K562 (cell line): ENCODE measurements around the gene RPS2. TPM values are rescaled to one million over a fixed set of nuclear protein-coding genes. Genes with fewer than 3 reads are reported as not detected.

Experiments
- BMI1 ChIP-seq: fragments of 150-350 bp; IDR thresholded peaks from 2 replicates; pipeline ENCODE4 v1.6.1; 2014; ENCODE audit warnings: low read length
- CREM ChIP-seq: IDR thresholded peaks from 2 replicates; pipeline ENCODE4 v1.6.1; 2014; ENCODE audit warnings: antibody characterized with exemption, low read depth
- FUS ChIP-seq: fragments of 200-400 bp; formaldehyde crosslinking; optimal IDR thresholded peaks from 2 replicates; pipeline ENCODE3; 2017; ENCODE audit warnings: low read depth, low read length
- GABPB1 ChIP-seq: sonication (generic); formaldehyde crosslinking; IDR thresholded peaks from 2 replicates; pipeline ENCODE4 v1.8.0; 2022; ENCODE audit warnings: mild to moderate bottlenecking, missing genetic modification reagents
- GATAD2A ChIP-seq: fragments of 450-650 bp; IDR thresholded peaks from 2 replicates; pipeline ENCODE4 v1.6.1; 2017
- SPI1 ChIP-seq: IDR thresholded peaks from 2 replicates; pipeline ENCODE4 v1.6.1; 2011; ENCODE audit warnings: low read depth, low read length, control low read depth, borderline replicate concordance
- TBP ChIP-seq: optimal IDR thresholded peaks from 2 replicates; pipeline ENCODE3; 2011; ENCODE audit warnings: low read depth, low read length, improper control_type of control experiment
- TEAD1 ChIP-seq, 2 experiments: fragments of 450-650 bp in 1 of 2; sonication (generic) in 1 of 2; formaldehyde crosslinking; IDR thresholded peaks; 2 replicates each; pipeline versions ENCODE4 v1.4.0 to v1.8.0; 2020 to 2022; ENCODE audit warnings: mild to moderate bottlenecking in 2 of 2, missing genetic modification reagents in 1 of 2
- ZBTB1 ChIP-seq: sonication (generic); formaldehyde crosslinking; IDR thresholded peaks from 2 replicates; pipeline ENCODE4 v1.8.1; 2023; ENCODE audit warnings: missing genetic modification reagents, low read depth, mild to moderate bottlenecking, borderline replicate concordance
- ZZZ3 ChIP-seq: fragments of 450-650 bp; IDR thresholded peaks from 2 replicates; pipeline ENCODE4 v1.6.1; 2016; ENCODE audit warnings: antibody characterized with exemption, mild to moderate bottlenecking, moderate library complexity
- polyA plus RNA-seq, 8 experiments: library from polyadenylated mRNA; depleted of rRNA in 4 of 8; stranded (reverse) in 5 of 8; unstranded in 3 of 8; fragments of >200 nt; fragmentation: Nextera tagmentation in 2 of 8; fragmentation: Illumina TruSeq in 1 of 8; extraction: Ambion mirVana in 2 of 8; extraction: Trizol in 1 of 8; gene quantifications; 2 replicates each; pipeline versions ENCODE4 v1.2.1 to v1.2.3, GENCODE V29; 2011 to 2014; ENCODE audit warnings: inconsistent platforms in 1 of 8, missing spikeins in 1 of 8
- total RNA-seq, 7 experiments: library from RNA; depleted of rRNA in 6 of 7; stranded (reverse); fragments of >200 nt in 6 of 7; fragmentation: Illumina TruSeq in 2 of 7; extraction: Trizol in 2 of 7; gene quantifications; 2 replicates each; pipeline versions ENCODE4 v1.2.1 to v1.2.3, GENCODE V29; 2011 to 2021; ENCODE audit warnings: low replicate concordance in 1 of 7
- TF ChIP-seq, protein P1 (sequence below): fragments of 450-650 bp; IDR thresholded peaks from 2 replicates; pipeline ENCODE4 v1.6.1; 2017; ENCODE audit warnings: antibody characterized with exemption
- TF ChIP-seq, protein P2 (sequence below), 2 experiments: fragments of 450-650 bp; IDR thresholded peaks; 2 replicates each; pipeline ENCODE4 v1.6.1; 2016; ENCODE audit warnings: mild to moderate bottlenecking in 2 of 2, borderline replicate concordance in 1 of 2, low read depth in 1 of 2, moderate library complexity in 1 of 2
- TF ChIP-seq, protein P3 (sequence below): sonication (generic); formaldehyde crosslinking; IDR thresholded peaks from 2 replicates; pipeline ENCODE4 v1.8.0; 2023; ENCODE audit warnings: mild to moderate bottlenecking, missing genetic modification reagents

Gene RPS2
- total and polyA plus RNA-seq, 9 of the 15 experiments (the other 6 are each of a cell fraction or from before 2014, with no cell fraction given): 834 to 4,794 (median 3,793) TPM

DNA sequence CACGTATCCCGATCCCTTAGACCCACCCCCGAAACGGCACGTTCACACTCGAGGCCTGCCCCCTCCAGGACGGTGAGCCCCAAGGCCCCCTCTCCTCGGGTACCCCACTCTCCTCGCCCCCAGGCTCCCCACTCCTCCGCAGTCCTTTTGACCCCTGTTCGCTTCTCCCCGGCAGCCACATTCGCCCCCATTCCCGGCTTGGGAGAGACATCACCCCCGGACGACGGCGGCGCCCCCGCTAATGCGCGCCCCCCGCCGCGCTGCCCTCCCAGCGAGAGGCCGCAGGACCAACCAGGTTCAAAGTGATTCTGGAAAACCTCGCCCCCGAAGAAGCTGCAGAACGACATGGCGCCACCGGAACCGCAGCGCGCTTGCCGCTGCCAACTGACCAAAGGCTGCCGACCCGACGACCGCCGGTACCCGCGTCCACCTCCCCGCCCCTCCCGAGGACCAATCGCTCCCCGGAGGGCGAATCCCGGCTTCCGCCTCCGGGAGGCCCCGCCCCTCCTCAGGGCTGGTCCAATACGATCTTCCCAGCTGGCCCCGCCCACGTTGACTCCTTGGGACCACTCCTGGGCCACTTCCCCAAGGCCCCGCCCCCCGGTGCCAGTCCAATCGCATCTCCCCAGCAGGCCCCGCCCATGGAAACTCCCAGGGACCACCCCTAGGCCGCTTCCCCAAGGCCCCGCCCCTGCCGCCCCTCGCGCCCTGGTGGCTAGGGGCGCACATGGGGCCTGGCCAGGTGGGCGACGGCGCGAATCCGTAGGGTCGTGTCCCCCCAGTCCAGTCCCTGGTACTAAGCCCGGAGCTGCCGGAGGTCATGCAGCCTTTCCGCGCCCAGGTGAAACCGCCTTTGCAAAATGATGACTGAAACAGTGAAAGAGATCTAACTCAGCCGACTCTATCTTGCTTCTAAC, 21.6 kb downstream of the RPS2 start, which contains the start of gene MSRB1 (continued):
- TF ChIP-seq TEAD1 (CRISPR knock-in tag; IDR thresholded peaks at IDR 0.05) (no peak), FUS (no peak), ZBTB1 (CRISPR knock-in tag) (no peak), SPI1 (peak; percentile 71), TBP (peak; percentile 65), GABPB1 (CRISPR knock-in tag) (peak; percentile 75), GATAD2A (0 out of 2 replicates have a peak, but pooled peaks have one; percentile 37), ZZZ3 (no peak), CREM (0 out of 2 replicates have a peak, but pooled peaks have one; percentile 5), BMI1 (no peak)
- TF ChIP-seq, protein P1, sequence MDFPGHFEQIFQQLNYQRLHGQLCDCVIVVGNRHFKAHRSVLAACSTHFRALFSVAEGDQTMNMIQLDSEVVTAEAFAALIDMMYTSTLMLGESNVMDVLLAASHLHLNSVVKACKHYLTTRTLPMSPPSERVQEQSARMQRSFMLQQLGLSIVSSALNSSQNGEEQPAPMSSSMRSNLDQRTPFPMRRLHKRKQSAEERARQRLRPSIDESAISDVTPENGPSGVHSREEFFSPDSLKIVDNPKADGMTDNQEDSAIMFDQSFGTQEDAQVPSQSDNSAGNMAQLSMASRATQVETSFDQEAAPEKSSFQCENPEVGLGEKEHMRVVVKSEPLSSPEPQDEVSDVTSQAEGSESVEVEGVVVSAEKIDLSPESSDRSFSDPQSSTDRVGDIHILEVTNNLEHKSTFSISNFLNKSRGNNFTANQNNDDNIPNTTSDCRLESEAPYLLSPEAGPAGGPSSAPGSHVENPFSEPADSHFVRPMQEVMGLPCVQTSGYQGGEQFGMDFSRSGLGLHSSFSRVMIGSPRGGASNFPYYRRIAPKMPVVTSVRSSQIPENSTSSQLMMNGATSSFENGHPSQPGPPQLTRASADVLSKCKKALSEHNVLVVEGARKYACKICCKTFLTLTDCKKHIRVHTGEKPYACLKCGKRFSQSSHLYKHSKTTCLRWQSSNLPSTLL: 0 out of 2 replicates have a peak, but pooled peaks have one; percentile 12
- TF ChIP-seq, protein P2, sequence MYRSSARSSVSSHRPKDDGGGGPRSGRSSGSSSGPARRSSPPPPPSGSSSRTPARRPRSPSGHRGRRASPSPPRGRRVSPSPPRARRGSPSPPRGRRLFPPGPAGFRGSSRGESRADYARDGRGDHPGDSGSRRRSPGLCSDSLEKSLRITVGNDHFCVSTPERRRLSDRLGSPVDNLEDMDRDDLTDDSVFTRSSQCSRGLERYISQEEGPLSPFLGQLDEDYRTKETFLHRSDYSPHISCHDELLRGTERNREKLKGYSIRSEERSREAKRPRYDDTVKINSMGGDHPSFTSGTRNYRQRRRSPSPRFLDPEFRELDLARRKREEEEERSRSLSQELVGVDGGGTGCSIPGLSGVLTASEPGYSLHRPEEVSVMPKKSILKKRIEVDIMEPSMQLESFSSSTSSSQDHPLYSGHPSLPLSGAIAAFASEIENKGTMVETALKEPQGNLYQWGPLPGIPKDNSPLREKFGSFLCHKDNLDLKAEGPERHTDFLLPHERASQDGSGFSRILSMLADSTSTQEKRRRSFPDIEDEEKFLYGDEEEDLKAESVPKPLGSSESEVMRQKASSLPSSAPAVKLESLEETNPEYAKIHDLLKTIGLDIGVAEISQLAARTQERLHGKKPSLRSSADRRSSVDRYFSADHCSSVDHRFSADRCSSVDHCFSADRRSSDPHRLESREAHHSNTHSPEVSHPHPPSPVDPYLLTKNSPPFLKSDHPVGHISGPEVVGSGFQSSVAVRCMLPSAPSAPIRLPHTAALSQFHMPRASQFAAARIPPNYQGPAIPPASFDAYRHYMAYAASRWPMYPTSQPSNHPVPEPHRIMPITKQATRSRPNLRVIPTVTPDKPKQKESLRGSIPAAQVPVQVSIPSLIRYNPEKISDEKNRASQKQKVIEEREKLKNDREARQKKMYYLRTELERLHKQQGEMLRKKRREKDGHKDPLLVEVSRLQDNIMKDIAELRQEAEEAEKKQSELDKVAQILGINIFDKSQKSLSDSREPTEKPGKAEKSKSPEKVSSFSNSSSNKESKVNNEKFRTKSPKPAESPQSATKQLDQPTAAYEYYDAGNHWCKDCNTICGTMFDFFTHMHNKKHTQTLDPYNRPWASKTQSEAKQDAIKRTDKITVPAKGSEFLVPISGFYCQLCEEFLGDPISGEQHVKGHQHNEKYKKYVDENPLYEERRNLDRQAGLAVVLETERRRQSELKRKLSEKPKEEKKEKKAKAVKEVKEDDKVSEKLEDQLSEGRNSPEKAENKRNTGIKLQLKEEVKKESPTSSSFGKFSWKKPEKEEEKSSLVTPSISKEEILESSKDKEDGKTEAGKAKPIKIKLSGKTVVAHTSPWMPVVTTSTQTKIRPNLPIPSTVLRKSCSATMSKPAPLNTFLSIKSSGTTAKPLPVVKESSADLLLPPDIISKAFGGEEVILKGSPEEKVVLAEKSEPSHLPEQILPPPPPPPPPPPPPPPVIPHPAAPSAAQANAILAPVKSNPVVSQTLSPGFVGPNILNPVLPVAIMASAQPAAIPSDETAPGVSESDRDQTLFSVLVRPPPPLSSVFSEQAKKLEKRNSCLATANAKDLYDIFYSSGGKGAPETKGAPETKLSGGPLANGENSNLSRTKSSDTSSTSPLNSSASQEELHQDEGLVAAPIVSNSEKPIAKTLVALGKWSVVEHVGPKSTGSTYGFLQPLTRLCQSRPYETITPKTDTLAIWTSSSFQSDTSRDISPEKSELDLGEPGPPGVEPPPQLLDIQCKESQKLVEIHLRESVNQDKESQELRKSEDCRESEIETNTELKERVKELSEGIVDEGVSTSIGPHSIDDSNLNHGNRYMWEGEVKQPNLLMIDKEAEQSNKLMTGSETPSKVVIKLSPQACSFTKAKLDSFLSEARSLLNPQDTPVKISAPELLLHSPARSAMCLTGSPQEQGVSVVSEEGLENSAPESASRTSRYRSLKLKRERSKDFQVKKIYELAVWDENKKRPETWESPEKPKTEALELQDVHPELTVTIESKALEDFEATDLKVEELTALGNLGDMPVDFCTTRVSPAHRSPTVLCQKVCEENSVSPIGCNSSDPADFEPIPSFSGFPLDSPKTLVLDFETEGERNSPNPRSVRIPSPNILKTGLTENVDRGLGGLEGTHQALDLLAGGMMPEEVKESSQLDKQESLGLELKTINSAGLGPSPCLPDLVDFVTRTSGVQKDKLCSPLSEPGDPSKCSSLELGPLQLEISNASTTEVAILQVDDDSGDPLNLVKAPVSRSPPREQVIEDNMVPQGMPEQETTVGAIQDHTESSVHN (IDR thresholded peaks at IDR 0.05; ENCODE audit: borderline replicate concordance in 1 of 2, low read depth in 1 of 2): no peak
- TF ChIP-seq, protein P3, sequence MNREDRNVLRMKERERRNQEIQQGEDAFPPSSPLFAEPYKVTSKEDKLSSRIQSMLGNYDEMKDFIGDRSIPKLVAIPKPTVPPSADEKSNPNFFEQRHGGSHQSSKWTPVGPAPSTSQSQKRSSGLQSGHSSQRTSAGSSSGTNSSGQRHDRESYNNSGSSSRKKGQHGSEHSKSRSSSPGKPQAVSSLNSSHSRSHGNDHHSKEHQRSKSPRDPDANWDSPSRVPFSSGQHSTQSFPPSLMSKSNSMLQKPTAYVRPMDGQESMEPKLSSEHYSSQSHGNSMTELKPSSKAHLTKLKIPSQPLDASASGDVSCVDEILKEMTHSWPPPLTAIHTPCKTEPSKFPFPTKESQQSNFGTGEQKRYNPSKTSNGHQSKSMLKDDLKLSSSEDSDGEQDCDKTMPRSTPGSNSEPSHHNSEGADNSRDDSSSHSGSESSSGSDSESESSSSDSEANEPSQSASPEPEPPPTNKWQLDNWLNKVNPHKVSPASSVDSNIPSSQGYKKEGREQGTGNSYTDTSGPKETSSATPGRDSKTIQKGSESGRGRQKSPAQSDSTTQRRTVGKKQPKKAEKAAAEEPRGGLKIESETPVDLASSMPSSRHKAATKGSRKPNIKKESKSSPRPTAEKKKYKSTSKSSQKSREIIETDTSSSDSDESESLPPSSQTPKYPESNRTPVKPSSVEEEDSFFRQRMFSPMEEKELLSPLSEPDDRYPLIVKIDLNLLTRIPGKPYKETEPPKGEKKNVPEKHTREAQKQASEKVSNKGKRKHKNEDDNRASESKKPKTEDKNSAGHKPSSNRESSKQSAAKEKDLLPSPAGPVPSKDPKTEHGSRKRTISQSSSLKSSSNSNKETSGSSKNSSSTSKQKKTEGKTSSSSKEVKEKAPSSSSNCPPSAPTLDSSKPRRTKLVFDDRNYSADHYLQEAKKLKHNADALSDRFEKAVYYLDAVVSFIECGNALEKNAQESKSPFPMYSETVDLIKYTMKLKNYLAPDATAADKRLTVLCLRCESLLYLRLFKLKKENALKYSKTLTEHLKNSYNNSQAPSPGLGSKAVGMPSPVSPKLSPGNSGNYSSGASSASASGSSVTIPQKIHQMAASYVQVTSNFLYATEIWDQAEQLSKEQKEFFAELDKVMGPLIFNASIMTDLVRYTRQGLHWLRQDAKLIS (CRISPR knock-in tag): no peak
